DND-41 (cell line): ENCODE measurements around the gene ZNF629.
A peak's percentile ranks its signal among the peaks of the same experiment; 100 is the strongest.

Source experiments
- ATAC-seq: fragments of 200-7000 bp; cut with Tn5 transposase; 3 replicates; pipeline ENCODE4 v1.9.1; 2021; ENCODE audit warnings: low read depth; ENCODE audit not compliant: insufficient read depth
- DNase-seq: peaks from one replicate; pipeline ENCODE4 v3.0.0-alpha.2; 2020
- H2AFZ ChIP-seq: 2 replicates; pipeline ENCODE4 v1.6.0; 2012; ENCODE audit warnings: low read depth, low read length
- H3K27ac ChIP-seq: 2 replicates; pipeline ENCODE4 v1.5.1; 2012; ENCODE audit warnings: low read length, inconsistent platforms
- H3K27me3 ChIP-seq: fragments of 200-600 bp; sonication (generic); 2 replicates; pipeline ENCODE4 v1.6.0; 2012; ENCODE audit warnings: low read length, mild to moderate bottlenecking, inconsistent platforms; ENCODE audit not compliant: insufficient read depth, poor library complexity
- H3K36me3 ChIP-seq: 2 replicates; pipeline ENCODE4 v1.5.1; 2012; ENCODE audit warnings: low read length, inconsistent platforms; ENCODE audit not compliant: insufficient read depth
- H3K4me1 ChIP-seq: 2 replicates; pipeline ENCODE4 v1.5.1; 2012; ENCODE audit warnings: mild to moderate bottlenecking, low read length; ENCODE audit not compliant: insufficient read depth
- H3K4me2 ChIP-seq: 2 replicates; pipeline ENCODE4 v1.6.0; 2012; ENCODE audit warnings: mild to moderate bottlenecking, moderate library complexity, low read length, inconsistent platforms; ENCODE audit not compliant: insufficient read depth
- H3K4me3 ChIP-seq, 2 experiments: fragments of 200-600 bp in 1 of 2; shearing (Covaris generic) in 1 of 2; 2 replicates each; pipeline ENCODE4 v1.5.1; 2012 to 2016; ENCODE audit warnings: inconsistent platforms in 2 of 2, low read length in 2 of 2, mild to moderate bottlenecking in 2 of 2, low read depth in 1 of 2, moderate library complexity in 1 of 2
- H3K79me2 ChIP-seq: 2 replicates; pipeline ENCODE4 v1.6.0; 2012; ENCODE audit warnings: low read length, inconsistent platforms; ENCODE audit not compliant: insufficient read depth
- H3K9ac ChIP-seq: 2 replicates; pipeline ENCODE4 v1.6.0; 2012; ENCODE audit warnings: low read depth, mild to moderate bottlenecking, inconsistent platforms, low read length, moderate library complexity
- H3K9me3 ChIP-seq: 2 replicates; pipeline ENCODE4 v1.5.1; 2012; ENCODE audit warnings: low read length, moderate library complexity, mild to moderate bottlenecking, inconsistent platforms; ENCODE audit not compliant: insufficient read depth, severe bottlenecking
- H4K20me1 ChIP-seq: 2 replicates; pipeline ENCODE4 v1.6.0; 2012; ENCODE audit warnings: low read length; ENCODE audit not compliant: insufficient read depth
- CTCF ChIP-seq: IDR thresholded peaks from 2 replicates; pipeline ENCODE4 v1.5.1; 2012; ENCODE audit warnings: borderline replicate concordance, low read length, moderate library complexity, mild to moderate bottlenecking; ENCODE audit not compliant: poor library complexity, severe bottlenecking; ENCODE audit errors: extremely low read depth
- EZH2 ChIP-seq: IDR thresholded peaks from 3 replicates; pipeline ENCODE4 v1.6.1; 2012; ENCODE audit warnings: borderline replicate concordance, low read depth, mild to moderate bottlenecking, moderate library complexity, low read length, inconsistent platforms; ENCODE audit not compliant: severe bottlenecking

Gene ZNF629

GRCh38 chr16:30775131-30775391 is 11.9 kb downstream of the ZNF629 start:
- Histone ChIP-seq H4K20me1 (peaks cover 21% of the 10 kb centered on the region), H3K4me3 (peak overlapping the region; percentile 79 to 94), H3K27ac (peak overlapping the region; percentile 74), H2AFZ (peak overlapping the region; percentile 76), H3K4me2 (peak overlapping the region; percentile 94), H3K27me3 (no peaks in the 10 kb centered on the region), H3K36me3 (peaks cover 47% of the 10 kb centered on the region), H3K79me2 (peaks cover 15% of the 10 kb centered on the region), H3K4me1 (peaks cover 25% of the 10 kb centered on the region), H3K9me3 (no peaks in the 10 kb centered on the region), H3K9ac (peak overlapping the region; percentile 82)
- DNase-seq = no peak
- ATAC-seq = no peak
- no peak for TF ChIP-seq CTCF
- TF ChIP-seq EZH2 = no peak

- peak overlapping the region; percentile 74 for H3K27ac ChIP-seq
- peak overlapping the region; percentile 94 for H3K4me2 ChIP-seq
- no peaks in the 10 kb centered on the region for H3K9me3 ChIP-seq
- TF ChIP-seq EZH2 (no peak), CTCF (no peak)
- H3K4me1 ChIP-seq = peaks cover 25% of the 10 kb centered on the region
- peaks cover 51% of the 10 kb centered on the region for H3K36me3 ChIP-seq
- DNase-seq = no peak
- peak overlapping the region; percentile 76; the same call in 1 of the 2 replicates for H2AFZ ChIP-seq
- peak overlapping the region in 1 of 2 experiments; percentile 94; a peak in 2 of 4 replicates for H3K4me3 ChIP-seq
- peak overlapping the region; percentile 82 for H3K9ac ChIP-seq
- no peaks in the 10 kb centered on the region for H3K27me3 ChIP-seq
- peaks cover 21% of the 10 kb centered on the region for H4K20me1 ChIP-seq
- no peak for ATAC-seq
- peaks cover 15% of the 10 kb centered on the region for H3K79me2 ChIP-seq
Observed at GRCh38 chr16:30774367-30775130, 12.5 kb downstream of the ZNF629 start.

DNA sequence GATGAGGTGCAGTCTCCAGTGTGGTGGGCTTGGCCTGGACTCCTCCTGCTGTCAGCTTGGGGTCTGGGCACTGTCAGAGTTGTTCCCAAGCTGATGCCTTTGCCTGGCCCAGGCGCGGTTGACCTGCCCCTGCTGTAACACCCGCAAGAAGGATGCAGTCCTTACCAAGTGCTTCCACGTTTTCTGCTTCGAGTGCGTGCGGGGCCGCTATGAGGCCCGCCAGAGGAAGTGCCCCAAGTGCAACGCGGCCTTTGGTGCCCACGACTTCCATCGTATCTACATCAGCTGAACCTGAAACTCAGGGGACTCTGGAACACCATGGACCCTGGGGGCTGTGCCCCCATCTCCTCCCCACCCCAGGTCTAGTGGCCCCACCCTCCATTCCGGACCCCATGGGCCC is 13.2 kb downstream of the ZNF629 start:
- Histone ChIP-seq H3K4me1 (peaks cover 25% of the 10 kb centered on the region), H3K4me2 (no peak overlapping the region), H3K9me3 (no peaks in the 10 kb centered on the region), H3K79me2 (peaks cover 15% of the 10 kb centered on the region), H3K27me3 (no peaks in the 10 kb centered on the region), H2AFZ (no peak overlapping the region), H3K27ac (no peak overlapping the region), H4K20me1 (peaks cover 21% of the 10 kb centered on the region), H3K36me3 (peaks cover 58% of the 10 kb centered on the region), H3K4me3 (no peak overlapping the region), H3K9ac (no peak overlapping the region)
- no peak for TF ChIP-seq EZH2
- no peak for TF ChIP-seq CTCF
- DNase-seq (no peak), ATAC-seq (no peak)
